HEK293 (cell line): Measurements from ENCODE around the gene HEYL.

Experiments used
- CTCF ChIA-PET: fragments of 350-600 bp; formaldehyde crosslinking; extraction: SDS; loops from one replicate; lab custom pipeline; 2021; ENCODE audit warnings: antibody characterized with exemption; lab: Yijun Ruan, JAX
- POLR2A ChIA-PET: fragments of 300-600 bp; formaldehyde crosslinking; extraction: SDS; loops from one replicate; lab custom pipeline; 2020; ENCODE audit warnings: antibody characterized with exemption, inconsistent platforms; lab: Yijun Ruan, JAX
- H3K27ac ChIP-seq: fragments of 200-500 bp; sonication (Bioruptor generic); 2 replicates; pipeline ENCODE4 v1.5.1; 2014; ENCODE audit warnings: low read depth, low read length, control low read depth, inconsistent platforms; ENCODE audit errors: extremely low read depth
- H3K36me3 ChIP-seq, 2 experiments: fragments of 200-500 bp in 1 of 2; sonication (Bioruptor generic) in 1 of 2; 1 replicate in 1 of 2; 2 replicates in 1 of 2; pipeline ENCODE4 v1.5.1; 2014 to 2017; ENCODE audit warnings: inconsistent platforms in 2 of 2, low read length in 2 of 2; ENCODE audit not compliant: control insufficient read depth in 2 of 2, insufficient read depth in 1 of 2
- H3K4me1 ChIP-seq: fragments of 200-500 bp; sonication (Bioruptor generic); 2 replicates; pipeline ENCODE4 v1.5.1; 2014; ENCODE audit warnings: mild to moderate bottlenecking, low read length, inconsistent platforms; ENCODE audit not compliant: control insufficient read depth, insufficient read depth
- H3K4me3 ChIP-seq: 2 replicates; pipeline ENCODE4 v1.5.1; 2011; ENCODE audit warnings: low read depth, mild to moderate bottlenecking, control low read depth, low read length, moderate library complexity
- H3K9me3 ChIP-seq: fragments of 200-500 bp; sonication (Bioruptor generic); 2 replicates; pipeline ENCODE4 v1.5.1; 2014; ENCODE audit warnings: low read depth, low read length, inconsistent platforms; ENCODE audit not compliant: control insufficient read depth, insufficient read depth
- SP2 ChIP-seq: fragments of 450-650 bp; formaldehyde crosslinking; IDR thresholded peaks from 2 replicates; pipeline ENCODE4 v1.5.1; 2016; ENCODE audit warnings: missing biosample characterization, missing genetic modification characterization
- SP3 ChIP-seq: fragments of 450-650 bp; formaldehyde crosslinking; IDR thresholded peaks from 2 replicates; pipeline ENCODE4 v1.5.1; 2016; ENCODE audit warnings: missing biosample characterization, missing genetic modification characterization
- YY1 ChIP-seq: fragments of 450-650 bp; formaldehyde crosslinking; IDR thresholded peaks from 2 replicates; pipeline ENCODE4 v1.5.1; 2018; ENCODE audit warnings: missing biosample characterization, missing genetic modification characterization
- ZBTB21 ChIP-seq: fragments of 450-650 bp; formaldehyde crosslinking; IDR thresholded peaks from 2 replicates; pipeline ENCODE4 v1.5.1; 2017; ENCODE audit warnings: missing biosample characterization, missing genetic modification characterization
- ZFP69B ChIP-seq: fragments of 450-650 bp; formaldehyde crosslinking; IDR thresholded peaks from 2 replicates; pipeline ENCODE4 v1.5.1; 2016; ENCODE audit warnings: missing biosample characterization, missing genetic modification characterization
- ZNF112 ChIP-seq: fragments of 450-650 bp; formaldehyde crosslinking; IDR thresholded peaks from 2 replicates; pipeline ENCODE4 v1.5.0; 2017; ENCODE audit warnings: missing biosample characterization, missing genetic modification characterization
- ZNF133 ChIP-seq: fragments of 450-650 bp; formaldehyde crosslinking; IDR thresholded peaks from 2 replicates; pipeline ENCODE4 v1.5.1; 2016; ENCODE audit warnings: missing biosample characterization, missing genetic modification characterization
- ZNF211 ChIP-seq: fragments of 450-650 bp; formaldehyde crosslinking; IDR thresholded peaks from 2 replicates; pipeline ENCODE4 v1.5.1; 2016; ENCODE audit warnings: low read depth, missing biosample characterization, missing genetic modification characterization
- ZNF239 ChIP-seq: fragments of 450-650 bp; formaldehyde crosslinking; IDR thresholded peaks from 2 replicates; pipeline ENCODE4 v1.5.1; 2016; ENCODE audit warnings: missing biosample characterization, missing genetic modification characterization
- ZNF302 ChIP-seq: fragments of 450-650 bp; formaldehyde crosslinking; IDR thresholded peaks from 2 replicates; pipeline ENCODE4 v1.5.1; 2016; ENCODE audit warnings: missing biosample characterization, missing genetic modification characterization, low read depth
- ZNF341 ChIP-seq: fragments of 450-650 bp; formaldehyde crosslinking; IDR thresholded peaks from 2 replicates; pipeline ENCODE4; 2016; ENCODE audit warnings: low read depth, missing biosample characterization, missing genetic modification characterization
- ZNF350 ChIP-seq: fragments of 450-650 bp; formaldehyde crosslinking; IDR thresholded peaks from 2 replicates; pipeline ENCODE4 v1.5.0; 2017; ENCODE audit warnings: missing biosample characterization, mild to moderate bottlenecking, missing genetic modification characterization
- ZNF423 ChIP-seq: fragments of 450-650 bp; formaldehyde crosslinking; IDR thresholded peaks from 2 replicates; pipeline ENCODE4 v1.5.1; 2016; ENCODE audit warnings: missing biosample characterization, missing genetic modification characterization
- ZNF473 ChIP-seq: fragments of 450-650 bp; formaldehyde crosslinking; IDR thresholded peaks from 2 replicates; pipeline ENCODE4 v1.5.1; 2017; ENCODE audit warnings: missing biosample characterization, missing genetic modification characterization
- ZNF548 ChIP-seq: fragments of 450-650 bp; formaldehyde crosslinking; IDR thresholded peaks from 2 replicates; pipeline ENCODE4 v1.5.1; 2016; ENCODE audit warnings: missing biosample characterization, missing genetic modification characterization
- ZNF677 ChIP-seq: fragments of 450-650 bp; IDR thresholded peaks from 2 replicates; pipeline ENCODE4 v1.5.0; 2018; ENCODE audit warnings: missing biosample characterization, mild to moderate bottlenecking, missing genetic modification characterization, moderate library complexity
- TF ChIP-seq, protein P1 (sequence below): fragments of 450-650 bp; formaldehyde crosslinking; IDR thresholded peaks from 2 replicates; pipeline ENCODE4 v1.5.1; 2017; ENCODE audit warnings: missing biosample characterization, missing genetic modification characterization
- TF ChIP-seq, protein P2 (sequence below): fragments of 450-650 bp; formaldehyde crosslinking; IDR thresholded peaks from 2 replicates; pipeline ENCODE4; 2016; ENCODE audit warnings: missing biosample characterization, missing genetic modification characterization
- TF ChIP-seq, protein P3 (sequence below): fragments of 450-650 bp; formaldehyde crosslinking; optimal IDR thresholded peaks from 2 replicates; pipeline ENCODE3; 2016; ENCODE audit warnings: missing biosample characterization, mild to moderate bottlenecking, missing genetic modification characterization
- TF ChIP-seq, protein P4 (sequence below): fragments of 450-650 bp; formaldehyde crosslinking; IDR thresholded peaks from 2 replicates; pipeline ENCODE4 v1.5.1; 2016; ENCODE audit warnings: missing biosample characterization, missing genetic modification characterization
- TF ChIP-seq, protein P5 (sequence below): fragments of 450-650 bp; formaldehyde crosslinking; IDR thresholded peaks from 2 replicates; pipeline ENCODE4 v1.5.1; 2016; ENCODE audit warnings: missing biosample characterization, missing genetic modification characterization
- TF ChIP-seq, protein P6 (sequence below): fragments of 450-650 bp; formaldehyde crosslinking; IDR thresholded peaks from 2 replicates; pipeline ENCODE4 v1.5.1; 2016; ENCODE audit warnings: missing biosample characterization, missing genetic modification characterization
- TF ChIP-seq, protein P7 (sequence below): IDR thresholded peaks from 2 replicates; pipeline ENCODE4 v1.6.1; 2011; ENCODE audit warnings: mild to moderate bottlenecking, low read depth, low read length, borderline replicate concordance

The HEYL gene

DNA sequence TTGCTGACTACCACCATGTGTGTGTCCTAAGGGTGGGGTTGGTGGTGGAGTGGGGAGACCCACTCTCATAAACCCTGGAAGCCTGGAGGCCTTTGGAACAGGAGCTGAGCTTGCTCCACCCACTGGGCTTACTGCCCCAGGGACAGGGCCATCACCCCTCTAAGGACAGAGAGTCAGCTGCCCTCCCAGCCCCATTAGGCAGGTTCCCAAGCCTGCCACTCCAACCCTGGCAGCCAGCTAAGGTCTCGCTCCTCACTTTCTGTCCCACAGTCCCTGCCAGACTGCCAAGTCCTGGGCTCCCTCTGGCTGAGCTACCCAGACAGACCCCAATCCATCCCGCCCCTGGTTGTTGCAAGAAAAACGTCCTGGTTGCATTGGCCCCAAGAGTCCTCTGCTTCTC lies 28.7 kb upstream of the HEYL start:
- CTCF ChIA-PET: interaction anchor here (0.6 to 10.1 kb wide), 2 partner anchors 11 to 442 kb away, joined by 3 to 181 read pairs; no protein-coding TSS in a partner anchor
- Histone ChIP-seq H3K4me3 (no peak overlapping the region), H3K4me1 (no peaks in the 10 kb centered on the region; the same call in 1 of the 2 replicates), H3K27ac (no peak overlapping the region), H3K9me3 (no peaks in the 10 kb centered on the region), H3K36me3 (peaks cover 0 to 4% of the 10 kb centered on the region in 2 experiments; a peak in 1 of 3 replicates)
- POLR2A ChIA-PET: no interaction called here
- TF ChIP-seq ZNF473 (tag by site-specific recombination) (no peak), SP2 (tag by site-specific recombination) (no peak), ZNF239 (tag by site-specific recombination) (no peak), ZBTB21 (tag by site-specific recombination) (no peak)
- TF ChIP-seq, protein P1, sequence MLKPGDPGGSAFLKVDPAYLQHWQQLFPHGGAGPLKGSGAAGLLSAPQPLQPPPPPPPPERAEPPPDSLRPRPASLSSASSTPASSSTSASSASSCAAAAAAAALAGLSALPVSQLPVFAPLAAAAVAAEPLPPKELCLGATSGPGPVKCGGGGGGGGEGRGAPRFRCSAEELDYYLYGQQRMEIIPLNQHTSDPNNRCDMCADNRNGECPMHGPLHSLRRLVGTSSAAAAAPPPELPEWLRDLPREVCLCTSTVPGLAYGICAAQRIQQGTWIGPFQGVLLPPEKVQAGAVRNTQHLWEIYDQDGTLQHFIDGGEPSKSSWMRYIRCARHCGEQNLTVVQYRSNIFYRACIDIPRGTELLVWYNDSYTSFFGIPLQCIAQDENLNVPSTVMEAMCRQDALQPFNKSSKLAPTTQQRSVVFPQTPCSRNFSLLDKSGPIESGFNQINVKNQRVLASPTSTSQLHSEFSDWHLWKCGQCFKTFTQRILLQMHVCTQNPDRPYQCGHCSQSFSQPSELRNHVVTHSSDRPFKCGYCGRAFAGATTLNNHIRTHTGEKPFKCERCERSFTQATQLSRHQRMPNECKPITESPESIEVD: no peak
- TF ChIP-seq, protein P2, sequence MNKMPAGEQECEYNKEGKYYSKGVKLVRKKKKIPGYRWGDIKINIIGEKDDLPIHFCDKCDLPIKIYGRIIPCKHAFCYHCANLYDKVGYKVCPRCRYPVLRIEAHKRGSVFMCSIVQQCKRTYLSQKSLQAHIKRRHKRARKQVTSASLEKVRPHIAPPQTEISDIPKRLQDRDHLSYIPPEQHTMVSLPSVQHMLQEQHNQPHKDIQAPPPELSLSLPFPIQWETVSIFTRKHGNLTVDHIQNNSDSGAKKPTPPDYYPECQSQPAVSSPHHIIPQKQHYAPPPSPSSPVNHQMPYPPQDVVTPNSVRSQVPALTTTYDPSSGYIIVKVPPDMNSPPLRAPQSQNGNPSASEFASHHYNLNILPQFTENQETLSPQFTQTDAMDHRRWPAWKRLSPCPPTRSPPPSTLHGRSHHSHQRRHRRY (tag by site-specific recombination): no peak

DNA sequence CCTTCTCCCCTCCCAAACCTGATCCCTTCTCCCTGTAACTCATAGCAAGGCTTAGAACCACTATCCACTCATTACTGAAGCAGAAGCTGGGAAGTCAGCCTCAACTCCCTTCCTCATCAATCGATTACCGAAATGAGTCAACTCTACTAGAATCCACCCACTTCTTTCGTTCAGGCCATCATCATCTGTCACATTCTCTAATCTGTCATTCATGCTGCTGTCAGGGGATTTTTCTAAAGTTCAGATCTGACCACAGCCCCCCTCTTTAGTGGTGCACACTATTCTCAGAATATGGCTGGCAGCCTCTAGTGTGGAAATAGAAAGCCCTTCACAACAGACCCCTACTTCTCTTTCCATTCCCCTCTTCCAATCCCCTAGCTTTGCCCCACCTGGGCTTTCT lies 27.3 kb upstream of the HEYL start:
- Histone ChIP-seq H3K4me3 (no peak overlapping the region), H3K27ac (no peak overlapping the region), H3K4me1 (no peaks in the 10 kb centered on the region; the same call in 1 of the 2 replicates), H3K9me3 (no peaks in the 10 kb centered on the region), H3K36me3 (peaks cover 0 to 4% of the 10 kb centered on the region in 2 experiments; a peak in 1 of 3 replicates)
- TF ChIP-seq, protein P3, sequence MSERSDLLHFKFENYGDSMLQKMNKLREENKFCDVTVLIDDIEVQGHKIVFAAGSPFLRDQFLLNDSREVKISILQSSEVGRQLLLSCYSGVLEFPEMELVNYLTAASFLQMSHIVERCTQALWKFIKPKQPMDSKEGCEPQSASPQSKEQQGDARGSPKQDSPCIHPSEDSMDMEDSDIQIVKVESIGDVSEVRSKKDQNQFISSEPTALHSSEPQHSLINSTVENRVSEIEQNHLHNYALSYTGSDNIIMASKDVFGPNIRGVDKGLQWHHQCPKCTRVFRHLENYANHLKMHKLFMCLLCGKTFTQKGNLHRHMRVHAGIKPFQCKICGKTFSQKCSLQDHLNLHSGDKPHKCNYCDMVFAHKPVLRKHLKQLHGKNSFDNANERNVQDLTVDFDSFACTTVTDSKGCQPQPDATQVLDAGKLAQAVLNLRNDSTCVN (tag by site-specific recombination): no peak
- no peak for TF ChIP-seq ZNF548 (tag by site-specific recombination)
- TF ChIP-seq ZNF677 (tag by site-specific recombination): no peak
- TF ChIP-seq, protein P4, sequence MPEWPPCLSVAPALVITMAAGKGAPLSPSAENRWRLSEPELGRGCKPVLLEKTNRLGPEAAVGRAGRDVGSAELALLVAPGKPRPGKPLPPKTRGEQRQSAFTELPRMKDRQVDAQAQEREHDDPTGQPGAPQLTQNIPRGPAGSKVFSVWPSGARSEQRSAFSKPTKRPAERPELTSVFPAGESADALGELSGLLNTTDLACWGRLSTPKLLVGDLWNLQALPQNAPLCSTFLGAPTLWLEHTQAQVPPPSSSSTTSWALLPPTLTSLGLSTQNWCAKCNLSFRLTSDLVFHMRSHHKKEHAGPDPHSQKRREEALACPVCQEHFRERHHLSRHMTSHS: no peak
- no peak for TF ChIP-seq ZFP69B (tag by site-specific recombination)
- no peak for TF ChIP-seq ZNF211 (tag by site-specific recombination)
- TF ChIP-seq, protein P5, sequence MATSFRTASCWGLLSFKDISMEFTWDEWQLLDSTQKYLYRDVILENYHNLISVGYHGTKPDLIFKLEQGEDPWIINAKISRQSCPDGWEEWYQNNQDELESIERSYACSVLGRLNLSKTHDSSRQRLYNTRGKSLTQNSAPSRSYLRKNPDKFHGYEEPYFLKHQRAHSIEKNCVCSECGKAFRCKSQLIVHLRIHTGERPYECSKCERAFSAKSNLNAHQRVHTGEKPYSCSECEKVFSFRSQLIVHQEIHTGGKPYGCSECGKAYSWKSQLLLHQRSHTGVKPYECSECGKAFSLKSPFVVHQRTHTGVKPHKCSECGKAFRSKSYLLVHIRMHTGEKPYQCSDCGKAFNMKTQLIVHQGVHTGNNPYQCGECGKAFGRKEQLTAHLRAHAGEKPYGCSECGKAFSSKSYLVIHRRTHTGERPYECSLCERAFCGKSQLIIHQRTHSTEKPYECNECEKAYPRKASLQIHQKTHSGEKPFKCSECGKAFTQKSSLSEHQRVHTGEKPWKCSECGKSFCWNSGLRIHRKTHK (tag by site-specific recombination): no peak
- TF ChIP-seq YY1: no peak
- TF ChIP-seq, protein P6, sequence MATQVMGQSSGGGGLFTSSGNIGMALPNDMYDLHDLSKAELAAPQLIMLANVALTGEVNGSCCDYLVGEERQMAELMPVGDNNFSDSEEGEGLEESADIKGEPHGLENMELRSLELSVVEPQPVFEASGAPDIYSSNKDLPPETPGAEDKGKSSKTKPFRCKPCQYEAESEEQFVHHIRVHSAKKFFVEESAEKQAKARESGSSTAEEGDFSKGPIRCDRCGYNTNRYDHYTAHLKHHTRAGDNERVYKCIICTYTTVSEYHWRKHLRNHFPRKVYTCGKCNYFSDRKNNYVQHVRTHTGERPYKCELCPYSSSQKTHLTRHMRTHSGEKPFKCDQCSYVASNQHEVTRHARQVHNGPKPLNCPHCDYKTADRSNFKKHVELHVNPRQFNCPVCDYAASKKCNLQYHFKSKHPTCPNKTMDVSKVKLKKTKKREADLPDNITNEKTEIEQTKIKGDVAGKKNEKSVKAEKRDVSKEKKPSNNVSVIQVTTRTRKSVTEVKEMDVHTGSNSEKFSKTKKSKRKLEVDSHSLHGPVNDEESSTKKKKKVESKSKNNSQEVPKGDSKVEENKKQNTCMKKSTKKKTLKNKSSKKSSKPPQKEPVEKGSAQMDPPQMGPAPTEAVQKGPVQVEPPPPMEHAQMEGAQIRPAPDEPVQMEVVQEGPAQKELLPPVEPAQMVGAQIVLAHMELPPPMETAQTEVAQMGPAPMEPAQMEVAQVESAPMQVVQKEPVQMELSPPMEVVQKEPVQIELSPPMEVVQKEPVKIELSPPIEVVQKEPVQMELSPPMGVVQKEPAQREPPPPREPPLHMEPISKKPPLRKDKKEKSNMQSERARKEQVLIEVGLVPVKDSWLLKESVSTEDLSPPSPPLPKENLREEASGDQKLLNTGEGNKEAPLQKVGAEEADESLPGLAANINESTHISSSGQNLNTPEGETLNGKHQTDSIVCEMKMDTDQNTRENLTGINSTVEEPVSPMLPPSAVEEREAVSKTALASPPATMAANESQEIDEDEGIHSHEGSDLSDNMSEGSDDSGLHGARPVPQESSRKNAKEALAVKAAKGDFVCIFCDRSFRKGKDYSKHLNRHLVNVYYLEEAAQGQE (tag by site-specific recombination): no peak
- TF ChIP-seq ZNF302: no peak
- TF ChIP-seq ZNF423 (tag by site-specific recombination): no peak
- no peak for TF ChIP-seq ZNF350 (tag by site-specific recombination)
- no peak for TF ChIP-seq SP3 (tag by site-specific recombination)
- no peak for TF ChIP-seq ZNF341
- TF ChIP-seq, protein P7, sequence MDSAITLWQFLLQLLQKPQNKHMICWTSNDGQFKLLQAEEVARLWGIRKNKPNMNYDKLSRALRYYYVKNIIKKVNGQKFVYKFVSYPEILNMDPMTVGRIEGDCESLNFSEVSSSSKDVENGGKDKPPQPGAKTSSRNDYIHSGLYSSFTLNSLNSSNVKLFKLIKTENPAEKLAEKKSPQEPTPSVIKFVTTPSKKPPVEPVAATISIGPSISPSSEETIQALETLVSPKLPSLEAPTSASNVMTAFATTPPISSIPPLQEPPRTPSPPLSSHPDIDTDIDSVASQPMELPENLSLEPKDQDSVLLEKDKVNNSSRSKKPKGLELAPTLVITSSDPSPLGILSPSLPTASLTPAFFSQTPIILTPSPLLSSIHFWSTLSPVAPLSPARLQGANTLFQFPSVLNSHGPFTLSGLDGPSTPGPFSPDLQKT: no peak
- TF ChIP-seq ZNF112 (tag by site-specific recombination): no peak
- no peak for TF ChIP-seq ZNF133
- ChIA-PET CTCF (interaction anchor here (10.1 kb wide), 1 partner anchor 9 kb away, joined by 181 read pairs; no protein-coding TSS in a partner anchor), POLR2A (no interaction called here)
